Calu3 (cell line): ENCODE measurements around the gene RASGRF2. TPM values are rescaled to one million over a fixed set of nuclear protein-coding genes. Genes with fewer than 3 reads are reported as not detected.

Experiments
- Bru-seq: library from RNA; stranded (reverse); fragments of 400-500 nt; gene quantifications from one replicate; lab custom pipeline; 2021; lab: Mats Ljungman, UMichigan
- BruChase-seq, 2 experiments: library from RNA; stranded (reverse); fragments of 400-500 nt; gene quantifications; one replicate each; lab custom pipeline; 2021; lab: Mats Ljungman, UMichigan
- BruUV-seq: library from RNA; stranded (reverse); fragments of 400-500 nt; replicated peaks from 2 replicates; lab custom pipeline; 2021; lab: Mats Ljungman, UMichigan
- CTCF ChIA-PET: fragments of 300-600 bp; sonication (Branson Sonifier 250); formaldehyde crosslinking; loops from one replicate; lab custom pipeline; 2022; ENCODE audit warnings: antibody characterized with exemption; lab: Charles Lee
- DNase-seq: peaks from one replicate; pipeline ENCODE4 v3.0.0; 2022
- H3K27ac Mint-ChIP-seq: one replicate; pipeline ENCODE4 v1.8.0; 2022; ENCODE audit warnings: mixed read lengths; ENCODE audit not compliant: unreplicated experiment
- H3K27me3 Mint-ChIP-seq: one replicate; pipeline ENCODE4 v1.8.0; 2022; ENCODE audit warnings: mixed read lengths; ENCODE audit not compliant: unreplicated experiment
- H3K36me3 Mint-ChIP-seq: one replicate; pipeline ENCODE4 v1.8.0; 2022; ENCODE audit warnings: mild to moderate bottlenecking, moderate library complexity, mixed read lengths; ENCODE audit not compliant: insufficient read depth, unreplicated experiment
- H3K4me1 Mint-ChIP-seq: one replicate; pipeline ENCODE4 v1.8.0; 2022; ENCODE audit warnings: mild to moderate bottlenecking, low read depth, mixed read lengths; ENCODE audit not compliant: unreplicated experiment
- H3K4me3 Mint-ChIP-seq: one replicate; pipeline ENCODE4 v1.8.0; 2022; ENCODE audit warnings: mild to moderate bottlenecking, low read depth, moderate library complexity, mixed read lengths; ENCODE audit not compliant: unreplicated experiment
- H3K9me3 Mint-ChIP-seq: one replicate; pipeline ENCODE4 v1.8.0; 2022; ENCODE audit warnings: low read depth, mixed read lengths; ENCODE audit not compliant: unreplicated experiment
- CTCF ChIP-seq: fragments of 200-600 bp; IDR thresholded peaks from one replicate; pipeline ENCODE4 v1.8.0; 2022; ENCODE audit warnings: antibody characterized with exemption; ENCODE audit not compliant: unreplicated experiment
- intact Hi-C: fragments of 100-400 bp; cut with micrococcal nuclease; formaldehyde crosslinking; loops from one replicate; pipeline ENCODE4 v1.10.0; 2022; ENCODE audit not compliant: unreplicated experiment
- long read RNA-seq: library from polyadenylated mRNA; stranded (forward); transcript quantifications from one replicate; pipeline ENCODE4 v2.0.0, GENCODE V29; 2022
- total RNA-seq: library from RNA; stranded (reverse); gene quantifications from 2 replicates; pipeline ENCODE4 v1.2.3, GENCODE V29; 2022

The RASGRF2 gene
- total RNA-seq (26.3 and 27.7 TPM in 2 replicates), Bru-seq, nascent RNA (percentile 77 among the genes with signal in this experiment), BruChase-seq, experiment 1, labeled RNA remaining after a 6-hour chase (percentile 69 among the genes with signal in this experiment), BruChase-seq, experiment 2, labeled RNA remaining after a 2-hour chase (percentile 64 among the genes with signal in this experiment)
- long read RNA-seq, transcript RASGRF2-206 (10 exons, 2,842 nt): major isoform, 7 of 14 reads
- long read RNA-seq, partial matches to known transcripts: 2 of 14 reads
- long read RNA-seq, other reads (novel, unspliced or antisense): 5 of 14 reads

GRCh38 chr5:80959768-80960442, at the start of gene RASGRF2:
TSS of gene RASGRF2 (plus strand) at chr5:80960363. CDS start at chr5:80960739, 376 bp downstream.
- no peaks in the 10 kb centered on the region for H3K27me3 Mint-ChIP-seq
- DNase-seq: peak; percentile 74

GRCh38 chr5:80912479-80912878, 47.7 kb upstream of the RASGRF2 start:
- intact Hi-C loops: no loop called here
- no peak overlapping the region for H3K4me3 Mint-ChIP-seq
- H3K27ac Mint-ChIP-seq: no peak overlapping the region
- no TSS peak for BruUV-seq
- no peaks in the 10 kb centered on the region for H3K9me3 Mint-ChIP-seq
- H3K4me1 Mint-ChIP-seq: no peaks in the 10 kb centered on the region
- TF ChIP-seq CTCF: no peak
- no peak for DNase-seq
- no peaks in the 10 kb centered on the region for H3K27me3 Mint-ChIP-seq
- no peaks in the 10 kb centered on the region for H3K36me3 Mint-ChIP-seq
- CTCF ChIA-PET: no interaction called here

More at GRCh38 chr5:80959768-80960442, at the start of gene RASGRF2:
- Mint-ChIP-seq H3K36me3 (peaks cover 27% of the 10 kb centered on the region), H3K4me3 (peak within 1 kb of the TSS; percentile 70), H3K27ac (peak within 1 kb of the TSS; percentile 65), H3K9me3 (no peaks in the 10 kb centered on the region), H3K4me1 (peaks cover 43% of the 10 kb centered on the region)
- intact Hi-C loops: loop anchor here (5.0 to 10.0 kb wide), 4 partner anchors 108 to 248 kb away; no protein-coding TSS in a partner anchor
- CTCF ChIA-PET: interaction anchor here (0.6 to 0.9 kb wide), 2 partner anchors 19 to 720 kb away, joined by 4 to 7 read pairs; no protein-coding TSS in a partner anchor
- no TSS peak for BruUV-seq
- TF ChIP-seq CTCF: no peak

- DNase-seq: no peak
- peaks cover 24% of the 10 kb centered on the region for H3K4me1 Mint-ChIP-seq
- no peaks in the 10 kb centered on the region for H3K9me3 Mint-ChIP-seq
- no peak overlapping the region for H3K4me3 Mint-ChIP-seq
- H3K36me3 Mint-ChIP-seq: no peaks in the 10 kb centered on the region
- intact Hi-C loops: no loop called here
- CTCF ChIA-PET: interaction anchor here (0.6 kb wide), 1 partner anchor 89 kb away, joined by 3 read pairs; no protein-coding TSS in a partner anchor
- no peaks in the 10 kb centered on the region for H3K27me3 Mint-ChIP-seq
- H3K27ac Mint-ChIP-seq: no peak overlapping the region
- no TSS peak for BruUV-seq
- TF ChIP-seq CTCF: no peak
Observed at GRCh38 chr5:80915716-80916115, 44.4 kb upstream of the RASGRF2 start.

- no peak for TF ChIP-seq CTCF
- no peak for DNase-seq
- no peaks in the 10 kb centered on the region for H3K9me3 Mint-ChIP-seq
- H3K36me3 Mint-ChIP-seq: no peaks in the 10 kb centered on the region
- H3K27ac Mint-ChIP-seq: no peak overlapping the region
- CTCF ChIA-PET: interaction anchor here (0.7 kb wide), 1 partner anchor 82 kb away, joined by 3 read pairs; no protein-coding TSS in a partner anchor
- intact Hi-C loops: no loop called here
- no TSS peak for BruUV-seq
- no peak overlapping the region for H3K4me3 Mint-ChIP-seq
- H3K27me3 Mint-ChIP-seq: no peaks in the 10 kb centered on the region
- H3K4me1 Mint-ChIP-seq: peaks cover 29% of the 10 kb centered on the region
Observed at GRCh38 chr5:80916676-80917075, 43.5 kb upstream of the RASGRF2 start.
